A549 (cell line): Measurements from ENCODE around the gene SH2D4B.

Experiments used
- CTCF ChIP-seq: fragments of >200 bp; sonication (Bioruptor Twin); formaldehyde crosslinking; IDR thresholded peaks from 3 replicates; pipeline ENCODE4 v1.5.1; 2016
- ELK1 ChIP-seq: fragments of 150-350 bp; IDR thresholded peaks from 2 replicates; pipeline ENCODE4 v1.6.1; 2014; ENCODE audit warnings: low read depth, mild to moderate bottlenecking, low read length
- FOSL2 ChIP-seq, 2 experiments: fragments of 450-650 bp in 1 of 2; fragments of >200 bp in 1 of 2; sonication (Bioruptor Twin) in 1 of 2; formaldehyde crosslinking; IDR thresholded peaks; 2 replicates each; pipeline versions ENCODE4 v1.5.0 to v1.6.1; 2016 to 2020; ENCODE audit warnings: mild to moderate bottlenecking in 1 of 2, moderate library complexity in 1 of 2
- FOXS1 ChIP-seq: fragments of 250-450 bp; sonication (Bioruptor Pico); IDR thresholded peaks from 2 replicates; pipeline ENCODE4 v1.5.0; 2020; ENCODE audit warnings: mild to moderate bottlenecking, moderate library complexity
- RCOR1 ChIP-seq: fragments of 150-350 bp; IDR thresholded peaks from 2 replicates; pipeline ENCODE4 v1.6.1; 2014; ENCODE audit warnings: antibody characterized with exemption, low read length, low read depth
- ZSCAN20 ChIP-seq: fragments of 250-450 bp; sonication (Bioruptor Pico); IDR thresholded peaks from 2 replicates; pipeline ENCODE4 v1.8.0; 2022; ENCODE audit warnings: mild to moderate bottlenecking, moderate library complexity
- TF ChIP-seq, protein P1 (sequence below): fragments of 450-650 bp; IDR thresholded peaks from 2 replicates; pipeline ENCODE4 v1.6.1; 2014; ENCODE audit warnings: antibody characterized with exemption

GRCh38 chr10:80614576-80615416 lies 77.1 kb downstream of the SH2D4B start:
- TF ChIP-seq CTCF: no peak
- TF ChIP-seq, protein P1, sequence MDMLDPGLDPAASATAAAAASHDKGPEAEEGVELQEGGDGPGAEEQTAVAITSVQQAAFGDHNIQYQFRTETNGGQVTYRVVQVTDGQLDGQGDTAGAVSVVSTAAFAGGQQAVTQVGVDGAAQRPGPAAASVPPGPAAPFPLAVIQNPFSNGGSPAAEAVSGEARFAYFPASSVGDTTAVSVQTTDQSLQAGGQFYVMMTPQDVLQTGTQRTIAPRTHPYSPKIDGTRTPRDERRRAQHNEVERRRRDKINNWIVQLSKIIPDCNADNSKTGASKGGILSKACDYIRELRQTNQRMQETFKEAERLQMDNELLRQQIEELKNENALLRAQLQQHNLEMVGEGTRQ: no peak
- no peak for TF ChIP-seq ELK1
- no peak for TF ChIP-seq RCOR1
- no peak for TF ChIP-seq FOSL2 (IDR thresholded peaks at IDR 0.05)
- no peak for TF ChIP-seq FOSL2 (CRISPR knock-in tag; IDR thresholded peaks at IDR 0.05)
- TF ChIP-seq FOXS1 (CRISPR knock-in tag): no peak
- TF ChIP-seq ZSCAN20 (CRISPR knock-in tag): no peak
